ENCODE results near the gene LYST.

The LYST gene

DNA sequence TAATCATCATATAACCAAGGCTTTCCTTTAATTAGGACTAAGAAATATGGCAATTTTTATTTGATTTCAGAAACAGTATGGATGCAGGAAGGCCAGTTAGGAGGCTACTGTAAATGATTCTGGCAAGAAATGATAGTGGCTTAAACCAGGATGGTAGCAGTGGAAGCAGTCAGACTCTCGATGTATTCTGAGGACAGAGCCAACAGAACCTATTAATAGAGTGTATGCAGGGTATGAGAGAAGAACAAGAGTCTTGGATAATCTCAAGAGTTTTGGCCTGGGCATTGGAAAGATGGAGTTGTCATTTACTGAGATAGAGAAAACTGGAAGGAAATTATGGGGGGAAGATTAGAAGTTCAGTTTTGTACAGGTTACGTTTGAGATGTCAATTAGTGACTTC is 143.8 kb downstream of the LYST start:
- Histone ChIP-seq H4K20me1 (ENCODE audit: insufficient read depth, low read length, poor library complexity, severe bottlenecking) (no peaks in the 10 kb centered on the region), H3K36me3 (ENCODE audit: insufficient read depth, low read length) (no peaks in the 10 kb centered on the region), H3K79me2 (ENCODE audit: insufficient read depth, low read length) (no peaks in the 10 kb centered on the region), H3K27me3 (ENCODE audit: insufficient read depth, low read length, poor library complexity, severe bottlenecking) (no peaks in the 10 kb centered on the region), H3K9ac (ENCODE audit: low read depth, low read length, poor library complexity, severe bottlenecking) (no peak overlapping the region), H3K4me3 (ENCODE audit: low read length, poor library complexity, severe bottlenecking) (no peak overlapping the region), H2AFZ (ENCODE audit: low read length) (no peak overlapping the region), H3F3A (ENCODE audit: low read depth) (no peaks in the 10 kb centered on the region), H3K9me3 (ENCODE audit: insufficient read depth, low read depth, low read length) (no peaks in the 10 kb centered on the region), H3K4me1 (ENCODE audit: insufficient read depth, low read length, poor library complexity, severe bottlenecking) (no peaks in the 10 kb centered on the region), H3K4me2 (ENCODE audit: low read depth, low read length, poor library complexity, severe bottlenecking) (no peak overlapping the region), H3K9me2 (replicated peaks; ENCODE audit: low read depth, low read length) (no peaks in the 10 kb centered on the region)
- TF ChIP-seq EZH2phosphoT487 (IDR thresholded peaks at IDR 0.05; ENCODE audit: borderline replicate concordance) = no peak
- TF ChIP-seq, protein P1, sequence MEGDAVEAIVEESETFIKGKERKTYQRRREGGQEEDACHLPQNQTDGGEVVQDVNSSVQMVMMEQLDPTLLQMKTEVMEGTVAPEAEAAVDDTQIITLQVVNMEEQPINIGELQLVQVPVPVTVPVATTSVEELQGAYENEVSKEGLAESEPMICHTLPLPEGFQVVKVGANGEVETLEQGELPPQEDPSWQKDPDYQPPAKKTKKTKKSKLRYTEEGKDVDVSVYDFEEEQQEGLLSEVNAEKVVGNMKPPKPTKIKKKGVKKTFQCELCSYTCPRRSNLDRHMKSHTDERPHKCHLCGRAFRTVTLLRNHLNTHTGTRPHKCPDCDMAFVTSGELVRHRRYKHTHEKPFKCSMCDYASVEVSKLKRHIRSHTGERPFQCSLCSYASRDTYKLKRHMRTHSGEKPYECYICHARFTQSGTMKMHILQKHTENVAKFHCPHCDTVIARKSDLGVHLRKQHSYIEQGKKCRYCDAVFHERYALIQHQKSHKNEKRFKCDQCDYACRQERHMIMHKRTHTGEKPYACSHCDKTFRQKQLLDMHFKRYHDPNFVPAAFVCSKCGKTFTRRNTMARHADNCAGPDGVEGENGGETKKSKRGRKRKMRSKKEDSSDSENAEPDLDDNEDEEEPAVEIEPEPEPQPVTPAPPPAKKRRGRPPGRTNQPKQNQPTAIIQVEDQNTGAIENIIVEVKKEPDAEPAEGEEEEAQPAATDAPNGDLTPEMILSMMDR (conservative IDR thresholded peaks at IDR 0.05; ENCODE audit: low read length) = no peak

DNA sequence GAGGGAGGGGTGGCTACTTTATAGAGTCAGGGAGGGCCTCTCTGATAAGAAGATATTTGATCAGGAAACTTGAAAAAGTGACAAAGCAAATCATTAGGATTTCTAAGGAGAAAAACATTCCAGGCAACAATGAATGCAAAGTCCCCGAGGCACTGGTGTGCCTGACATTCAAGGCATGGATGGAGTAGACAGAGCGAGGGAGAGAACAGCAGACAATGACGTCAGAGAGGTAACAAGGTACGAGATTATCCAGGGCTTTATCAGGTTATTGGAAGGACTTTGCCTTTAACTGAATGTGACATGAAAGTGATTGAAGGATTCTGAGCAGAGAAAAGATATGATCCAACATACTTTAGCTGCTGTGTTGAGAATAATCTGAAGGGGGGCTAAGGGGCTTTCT is 144.7 kb downstream of the LYST start:
- H3K9me3 ChIP-seq (ENCODE audit: insufficient read depth, low read depth, low read length) = no peaks in the 10 kb centered on the region
- no peak overlapping the region for H3K4me2 ChIP-seq (ENCODE audit: low read depth, low read length, poor library complexity, severe bottlenecking)
- H3K9me2 ChIP-seq (replicated peaks; ENCODE audit: low read depth, low read length) = no peaks in the 10 kb centered on the region
- H2AFZ ChIP-seq (ENCODE audit: low read length) = no peak overlapping the region
- TF ChIP-seq, protein P1 (conservative IDR thresholded peaks at IDR 0.05; ENCODE audit: low read length) = no peak
- no peak for TF ChIP-seq EZH2phosphoT487 (IDR thresholded peaks at IDR 0.05; ENCODE audit: borderline replicate concordance)
- no peak overlapping the region for H3K4me3 ChIP-seq (ENCODE audit: low read length, poor library complexity, severe bottlenecking)
- H3K4me1 ChIP-seq (ENCODE audit: insufficient read depth, low read length, poor library complexity, severe bottlenecking) = no peaks in the 10 kb centered on the region
- H3F3A ChIP-seq (ENCODE audit: low read depth) = no peaks in the 10 kb centered on the region
- H3K27me3 ChIP-seq (ENCODE audit: insufficient read depth, low read length, poor library complexity, severe bottlenecking) = no peaks in the 10 kb centered on the region
- no peak overlapping the region for H3K9ac ChIP-seq (ENCODE audit: low read depth, low read length, poor library complexity, severe bottlenecking)
- H3K79me2 ChIP-seq (ENCODE audit: insufficient read depth, low read length) = no peaks in the 10 kb centered on the region
- H4K20me1 ChIP-seq (ENCODE audit: insufficient read depth, low read length, poor library complexity, severe bottlenecking) = no peaks in the 10 kb centered on the region
- H3K36me3 ChIP-seq (ENCODE audit: insufficient read depth, low read length) = no peaks in the 10 kb centered on the region

DNA sequence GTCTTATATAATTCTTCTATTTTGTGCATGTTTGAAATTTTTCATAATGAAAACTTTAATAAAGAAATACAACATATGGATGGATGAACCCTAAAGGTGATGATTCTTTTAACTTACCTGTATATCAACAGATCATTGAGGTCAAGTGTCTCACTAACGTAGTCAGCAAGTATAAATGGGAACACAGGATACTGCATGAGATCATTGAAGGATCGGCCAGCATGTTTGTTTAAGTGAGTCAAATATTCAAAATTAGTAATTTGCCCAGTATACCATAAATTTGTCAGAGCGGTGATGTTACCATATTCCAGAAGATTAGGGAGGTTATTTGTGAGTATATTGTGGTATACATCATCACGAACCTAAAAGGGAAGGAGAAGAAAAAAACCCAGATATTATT is 146.2 kb downstream of the LYST start:
- H3K4me1 ChIP-seq (ENCODE audit: insufficient read depth, low read length, poor library complexity, severe bottlenecking) = no peaks in the 10 kb centered on the region
- TF ChIP-seq EZH2phosphoT487 (IDR thresholded peaks at IDR 0.05; ENCODE audit: borderline replicate concordance) = no peak
- TF ChIP-seq, protein P1 (conservative IDR thresholded peaks at IDR 0.05; ENCODE audit: low read length) = no peak
- no peaks in the 10 kb centered on the region for H3K79me2 ChIP-seq (ENCODE audit: insufficient read depth, low read length)
- H3K4me3 ChIP-seq (ENCODE audit: low read length, poor library complexity, severe bottlenecking) = no peak overlapping the region
- no peaks in the 10 kb centered on the region for H3K27me3 ChIP-seq (ENCODE audit: insufficient read depth, low read length, poor library complexity, severe bottlenecking)
- H3K9me3 ChIP-seq (ENCODE audit: insufficient read depth, low read depth, low read length) = no peaks in the 10 kb centered on the region
- no peak overlapping the region for H3K4me2 ChIP-seq (ENCODE audit: low read depth, low read length, poor library complexity, severe bottlenecking)
- H4K20me1 ChIP-seq (ENCODE audit: insufficient read depth, low read length, poor library complexity, severe bottlenecking) = no peaks in the 10 kb centered on the region
- no peaks in the 10 kb centered on the region for H3K9me2 ChIP-seq (replicated peaks; ENCODE audit: low read depth, low read length)
- no peaks in the 10 kb centered on the region for H3K36me3 ChIP-seq (ENCODE audit: insufficient read depth, low read length)
- H2AFZ ChIP-seq (ENCODE audit: low read length) = no peak overlapping the region
- no peak overlapping the region for H3K9ac ChIP-seq (ENCODE audit: low read depth, low read length, poor library complexity, severe bottlenecking)
- H3F3A ChIP-seq (ENCODE audit: low read depth) = no peaks in the 10 kb centered on the region
